ENCODE data around the gene VPS54. TPM values are rescaled to one million over a fixed set of nuclear protein-coding genes. Genes with fewer than 3 reads are reported as not detected.

The VPS54 gene
- polyA plus RNA-seq, 1 donor (not counting 4 experiments of a cell fraction or from before 2014, with no cell fraction given), result 18.2 TPM

GRCh38 chr2:64059270-64059669 lies 40.0 kb upstream of the VPS54 start:
- DNase-seq (ENCODE audit: low read depth, low spot score) (no peak), FAIRE-seq (no peak)
- no peak overlapping the region for H3K4me3 ChIP-seq (ENCODE audit: control insufficient read depth in 2 of 3, extremely low read depth in 1 of 3, insufficient read depth in 2 of 3, low read depth in 1 of 3, low read length in 3 of 3)
- H3K9me1 ChIP-seq (ENCODE audit: control insufficient read depth, extremely low read depth, insufficient read depth, low read length), result no peaks in the 10 kb centered on the region
- H3K79me2 ChIP-seq (ENCODE audit: control insufficient read depth, insufficient read depth, low read length), result no peaks in the 10 kb centered on the region
- no peaks in the 10 kb centered on the region for H4K20me1 ChIP-seq (ENCODE audit: control insufficient read depth, extremely low read depth, insufficient read depth, low read length)
- no peak overlapping the region for H3K4me2 ChIP-seq (ENCODE audit: control insufficient read depth, extremely low read depth, insufficient read depth, low read depth, low read length)
- no peaks in the 10 kb centered on the region for H3K27me3 ChIP-seq (ENCODE audit: control insufficient read depth, extremely low read depth, insufficient read depth, low read length)
- no peak overlapping the region for H2AFZ ChIP-seq (ENCODE audit: control insufficient read depth, low read length)
- H3K36me3 ChIP-seq (ENCODE audit: control insufficient read depth in 2 of 2, extremely low read depth in 1 of 2, insufficient read depth in 2 of 2, low read length in 2 of 2), result no peaks in the 10 kb centered on the region
- no peaks in the 10 kb centered on the region for H3K9me3 ChIP-seq (ENCODE audit: control insufficient read depth, low read depth, low read length)
- TF ChIP-seq CTCF (optimal IDR thresholded peaks at IDR 0.05 in 1 of 3, IDR thresholded peaks at IDR 0.05 in 1 of 3, conservative IDR thresholded peaks at IDR 0.05 in 1 of 3; ENCODE audit: extremely low read depth in 1 of 3, insufficient read depth in 2 of 3, low read length in 3 of 3) (no peak), EZH2 (IDR thresholded peaks at IDR 0.05; ENCODE audit: low read length) (no peak)
- H3K4me1 ChIP-seq (ENCODE audit: control insufficient read depth, extremely low read depth, insufficient read depth, low read length), result peaks cover 30% of the 10 kb centered on the region
- H3K9ac ChIP-seq (ENCODE audit: control insufficient read depth, extremely low read depth, insufficient read depth, low read length), result no peak overlapping the region
- dilution Hi-C loops (cut with MboI; ENCODE audit: extremely low pct_ligation_motif_present, low sequenced_read_pairs), result no loop called here
- H3K27ac ChIP-seq (ENCODE audit: control insufficient read depth, insufficient read depth, low read length), result no peak overlapping the region

GRCh38 chr2:64056021-64056420 lies 36.8 kb upstream of the VPS54 start:
- Histone ChIP-seq H3K4me2 (ENCODE audit: control insufficient read depth, extremely low read depth, insufficient read depth, low read depth, low read length) (peak overlapping the region; percentile 61), H3K9me3 (ENCODE audit: control insufficient read depth, low read depth, low read length) (no peaks in the 10 kb centered on the region), H3K9ac (ENCODE audit: control insufficient read depth, extremely low read depth, insufficient read depth, low read length) (no peak overlapping the region), H3K27me3 (ENCODE audit: control insufficient read depth, extremely low read depth, insufficient read depth, low read length) (no peaks in the 10 kb centered on the region), H3K79me2 (ENCODE audit: control insufficient read depth, insufficient read depth, low read length) (no peaks in the 10 kb centered on the region), H3K9me1 (ENCODE audit: control insufficient read depth, extremely low read depth, insufficient read depth, low read length) (no peaks in the 10 kb centered on the region), H3K4me3 (ENCODE audit: control insufficient read depth in 2 of 3, extremely low read depth in 1 of 3, insufficient read depth in 2 of 3, low read depth in 1 of 3, low read length in 3 of 3) (peak overlapping the region in 1 of 3 experiments; percentile 30), H3K27ac (ENCODE audit: control insufficient read depth, insufficient read depth, low read length) (peak overlapping the region; percentile 64), H2AFZ (ENCODE audit: control insufficient read depth, low read length) (peak overlapping the region; percentile 30), H3K4me1 (ENCODE audit: control insufficient read depth, extremely low read depth, insufficient read depth, low read length) (peaks cover 23% of the 10 kb centered on the region), H4K20me1 (ENCODE audit: control insufficient read depth, extremely low read depth, insufficient read depth, low read length) (no peaks in the 10 kb centered on the region), H3K36me3 (ENCODE audit: control insufficient read depth in 2 of 2, extremely low read depth in 1 of 2, insufficient read depth in 2 of 2, low read length in 2 of 2) (no peaks in the 10 kb centered on the region)
- FAIRE-seq, result peak; percentile 87
- dilution Hi-C loops (cut with MboI; ENCODE audit: extremely low pct_ligation_motif_present, low sequenced_read_pairs), result no loop called here
- DNase-seq (ENCODE audit: low read depth, low spot score), result peak; percentile 72
- no peak for TF ChIP-seq EZH2 (IDR thresholded peaks at IDR 0.05; ENCODE audit: low read length)
- no peak for TF ChIP-seq CTCF (optimal IDR thresholded peaks at IDR 0.05 in 1 of 3, IDR thresholded peaks at IDR 0.05 in 1 of 3, conservative IDR thresholded peaks at IDR 0.05 in 1 of 3; ENCODE audit: extremely low read depth in 1 of 3, insufficient read depth in 2 of 3, low read length in 3 of 3)
